Motor neuron (in vitro differentiated cells): ENCODE results near the gene FGF3. TPM values are rescaled to one million over a fixed set of nuclear protein-coding genes. Genes with fewer than 3 reads are reported as not detected.

Source experiments
- ATAC-seq, 8 experiments: fragments of 200-7000 bp; cut with Tn5 transposase; replicated peaks in 6 of 8; 2 replicates each; pipeline ENCODE4 v1.8.0; 2021; ENCODE audit warnings: mild to moderate bottlenecking in 8 of 8, moderate library complexity in 8 of 8
- H3K27ac ChIP-seq, 2 donors: fragments of 250-450 bp; sonication (Bioruptor Pico); 2 replicates each; pipeline ENCODE4 v1.9.0; 2021; ENCODE audit warnings: antibody characterized with exemption in 2 of 2, mild to moderate bottlenecking in 2 of 2, moderate library complexity in 1 of 2
- H3K4me1 ChIP-seq, 2 donors: fragments of 250-450 bp; sonication (Bioruptor Pico); replicated peaks in 1 of 2; 2 replicates each; pipeline ENCODE4 v1.6.1; 2021; ENCODE audit warnings: antibody characterized with exemption in 2 of 2, mild to moderate bottlenecking in 2 of 2, moderate library complexity in 1 of 2
- H3K4me3 ChIP-seq, 5 donors: fragments of 250-450 bp; sonication (Bioruptor Pico); 2 replicates each; pipeline ENCODE4 v1.9.0; 2021; ENCODE audit warnings: antibody characterized with exemption in 5 of 5, mild to moderate bottlenecking in 5 of 5, moderate library complexity in 4 of 5
- WGBS, 10 experiments: fragments of 450-650 bp; shearing (Covaris generic); methylation state at CpG; one replicate each; pipeline ENCODE4 v1.0.0; 2022; 5-methylcytosine and 5-hydroxymethylcytosine counted together
- in situ Hi-C, 9 experiments: fragments of 400-800 bp; cut with MboI; loops; one replicate each; pipeline ENCODE4 v1.15.0; 2021; ENCODE audit warnings: low sequenced_read_pairs in 9 of 9, low pct_unique_long_range_greater_than_20kb in 2 of 9; ENCODE audit not compliant: unreplicated experiment in 9 of 9
- total RNA-seq, 8 experiments: library from RNA; unstranded; fragments of 300-600 nt; gene quantifications; 2 replicates each; pipeline versions ENCODE4 v1.2.3 to v1.2.4, GENCODE V29; 2022

Gene FGF3
- total RNA-seq, 8 experiments from 2014 or later: 0.11 to 0.57 (median 0.25) TPM; not detected in 5

- peaks cover 5 to 7% of the 10 kb centered on the region in 2 donors for H3K4me1 ChIP-seq
- no peak for ATAC-seq
- H3K27ac ChIP-seq: no peak overlapping the region
- in situ Hi-C loops: no loop called here
- H3K4me3 ChIP-seq: no peak overlapping the region
These were observed 15.5 kb downstream of the FGF3 start for GRCh38 chr11:69803604-69804218.

- no peak overlapping the region for H3K4me3 ChIP-seq
- 0 to 100% (median 63%) methylated on average over 1 to 2 of the region's 2 CpGs; no CpG with 5 or more reads in 2 of the 10 experiments for WGBS, 10 experiments
- in situ Hi-C loops: no loop called here
- no peak for ATAC-seq
- H3K4me1 ChIP-seq: peaks cover 0 to under 1% of the 10 kb centered on the region in 2 donors
- H3K27ac ChIP-seq: no peak overlapping the region
These were observed 16.2 kb downstream of the FGF3 start for GRCh38 chr11:69803022-69803421.

GRCh38 chr11:69802590-69802989, 16.6 kb downstream of the FGF3 start:
- H3K4me3 ChIP-seq: no peak overlapping the region
- in situ Hi-C loops: no loop called here
- H3K27ac ChIP-seq: no peak overlapping the region
- peak in 2 of 8 experiments; percentile 58 to 61 for ATAC-seq
- H3K4me1 ChIP-seq: no peaks in the 10 kb centered on the region
- WGBS, 10 experiments: 0 to 20% (median 15%) methylated on average over 1 of the region's 1 CpG; no CpG with 5 or more reads in 6 of the 10 experiments

- ATAC-seq: peak in 1 of 8 experiments; percentile 59
- 0 to 100% (median 57%) methylated on average over 1 to 5 of the region's 15 CpGs; no CpG with 5 or more reads in 4 of the 10 experiments for WGBS, 10 experiments
- Histone ChIP-seq H3K4me3 (no peak overlapping the region), H3K4me1 (no peaks in the 10 kb centered on the region), H3K27ac (no peak overlapping the region)
- in situ Hi-C loops: no loop called here
These were observed 17.5 kb downstream of the FGF3 start for GRCh38 chr11:69801513-69802335.

- Histone ChIP-seq H3K4me3 (no peak overlapping the region), H3K4me1 (no peaks in the 10 kb centered on the region), H3K27ac (no peak overlapping the region)
- in situ Hi-C loops: no loop called here
- ATAC-seq: no peak
- 40 to 100% (median 95%) methylated on average over 1 to 4 of the region's 5 CpGs; no CpG with 5 or more reads in 3 of the 10 experiments for WGBS, 10 experiments
These were observed 18.9 kb downstream of the FGF3 start for GRCh38 chr11:69800278-69800677.

GRCh38 chr11:69799582-69799981, 19.6 kb downstream of the FGF3 start:
- in situ Hi-C loops: no loop called here
- H3K4me1 ChIP-seq: no peaks in the 10 kb centered on the region
- H3K4me3 ChIP-seq: no peak overlapping the region
- WGBS, 10 experiments: 0 to 60% (median 10%) methylated on average over 1 to 2 of the region's 3 CpGs; no CpG with 5 or more reads in 4 of the 10 experiments
- H3K27ac ChIP-seq: no peak overlapping the region
- peak in 3 of 8 experiments; percentile 34 to 71 (median 49) for ATAC-seq

- ATAC-seq: no peak
- Histone ChIP-seq H3K4me3 (no peak overlapping the region), H3K4me1 (no peaks in the 10 kb centered on the region), H3K27ac (no peak overlapping the region)
- in situ Hi-C loops: no loop called here
- 80 to 100% (median 100%) methylated on average over 1 to 3 of the region's 3 CpGs; no CpG with 5 or more reads in 7 of the 10 experiments for WGBS, 10 experiments
These were observed 20.1 kb downstream of the FGF3 start for GRCh38 chr11:69799097-69799496.

- ATAC-seq: no peak
- no peak overlapping the region for H3K4me3 ChIP-seq
- H3K27ac ChIP-seq: no peak overlapping the region
- in situ Hi-C loops: no loop called here
- WGBS, 10 experiments: 51 to 100% (median 70%) methylated on average over 1 to 4 of the region's 14 CpGs; no CpG with 5 or more reads in 6 of the 10 experiments
- H3K4me1 ChIP-seq: no peaks in the 10 kb centered on the region
These were observed 21.3 kb downstream of the FGF3 start for GRCh38 chr11:69797737-69798528.

- ATAC-seq: no peak
These were observed 22.1 kb downstream of the FGF3 start for GRCh38 chr11:69797156-69797555.

GRCh38 chr11:69796063-69796462, 23.2 kb downstream of the FGF3 start:
- ATAC-seq: no peak

More at GRCh38 chr11:69797156-69797555, 22.1 kb downstream of the FGF3 start:
- no peaks in the 10 kb centered on the region for H3K4me1 ChIP-seq
- no peak overlapping the region for H3K27ac ChIP-seq
- in situ Hi-C loops: no loop called here
- WGBS, 10 experiments: 70 to 89% (median 77%) methylated on average over 6 to 7 of the region's 14 CpGs; no CpG with 5 or more reads in 7 of the 10 experiments
- no peak overlapping the region for H3K4me3 ChIP-seq

GRCh38 chr11:69791276-69792180, 27.7 kb downstream of the FGF3 start:
- WGBS, 10 experiments: 0 to 89% (median 65%) methylated on average over 2 to 16 of the region's 25 CpGs; no CpG with 5 or more reads in 3 of the 10 experiments
- Histone ChIP-seq H3K4me3 (no peak overlapping the region), H3K4me1 (peaks cover 0 to 4% of the 10 kb centered on the region in 2 donors), H3K27ac (no peak overlapping the region)
- ATAC-seq: peak in 1 of 8 experiments; percentile 64
- in situ Hi-C loops: no loop called here

More at GRCh38 chr11:69796063-69796462, 23.2 kb downstream of the FGF3 start:
- no peak overlapping the region for H3K4me3 ChIP-seq
- 50 to 100% (median 82%) methylated on average over 2 to 6 of the region's 9 CpGs; no CpG with 5 or more reads in 5 of the 10 experiments for WGBS, 10 experiments
- H3K4me1 ChIP-seq: no peaks in the 10 kb centered on the region
- in situ Hi-C loops: no loop called here
- H3K27ac ChIP-seq: no peak overlapping the region

GRCh38 chr11:69788956-69789355, 30.3 kb downstream of the FGF3 start:
- peaks cover 0 to 4% of the 10 kb centered on the region in 2 donors for H3K4me1 ChIP-seq
- 100% methylated on average over 3 of the region's 11 CpGs; no CpG with 5 or more reads in 9 of the 10 experiments for WGBS, 10 experiments
- H3K27ac ChIP-seq: no peak overlapping the region
- ATAC-seq: peak in 2 of 8 experiments; percentile 20 to 30
- no peak overlapping the region for H3K4me3 ChIP-seq
- in situ Hi-C loops: no loop called here
